ENCODE results near the gene UBE2E2.

The UBE2E2 gene

GRCh38 chr3:23198801-23199200 is 4.3 kb upstream of the UBE2E2 start:
- no peak for DNase-seq

GRCh38 chr3:23199649-23200048 is 3.5 kb upstream of the UBE2E2 start:
- no peak for DNase-seq

GRCh38 chr3:23201154-23201838 is 1.8 kb upstream of the UBE2E2 start:
- no peak for DNase-seq

GRCh38 chr3:23202203-23202920 is 765 bp upstream of the UBE2E2 start:
- peak; percentile 67 for DNase-seq

- no peak for DNase-seq
These were observed 692 bp downstream of the UBE2E2 start for GRCh38 chr3:23203708-23204330.

GRCh38 chr3:23206366-23206765 is 3.2 kb downstream of the UBE2E2 start:
- DNase-seq: no peak

- DNase-seq: no peak
These were observed 6.0 kb downstream of the UBE2E2 start for GRCh38 chr3:23209103-23209502.

- no peak for DNase-seq
These were observed 6.8 kb downstream of the UBE2E2 start for GRCh38 chr3:23209747-23210487.

- no peak for DNase-seq
These were observed 10.7 kb downstream of the UBE2E2 start for GRCh38 chr3:23213813-23214212.

- no peak for DNase-seq
These were observed 14.9 kb downstream of the UBE2E2 start for GRCh38 chr3:23217872-23218554.

- DNase-seq: no peak
These were observed 16.0 kb downstream of the UBE2E2 start for GRCh38 chr3:23219117-23219516.

GRCh38 chr3:23219552-23219951 is 16.4 kb downstream of the UBE2E2 start:
- DNase-seq: no peak

GRCh38 chr3:23221136-23221535 is 18.0 kb downstream of the UBE2E2 start:
- DNase-seq: no peak

GRCh38 chr3:23232016-23232415 is 28.9 kb downstream of the UBE2E2 start:
- no peak for DNase-seq

GRCh38 chr3:23232854-23233253 is 29.7 kb downstream of the UBE2E2 start:
- no peak for DNase-seq

GRCh38 chr3:23235264-23235663 is 32.1 kb downstream of the UBE2E2 start:
- no peak for DNase-seq

GRCh38 chr3:23236890-23237289 is 33.8 kb downstream of the UBE2E2 start:
- DNase-seq: no peak

GRCh38 chr3:23238156-23238555 is 35.0 kb downstream of the UBE2E2 start:
- DNase-seq: no peak

GRCh38 chr3:23238578-23238977 is 35.5 kb downstream of the UBE2E2 start:
- no peak for DNase-seq

GRCh38 chr3:23239211-23240068 is 36.3 kb downstream of the UBE2E2 start:
- DNase-seq: no peak

- DNase-seq: no peak
These were observed 37.2 kb downstream of the UBE2E2 start for GRCh38 chr3:23240171-23240785.
